Heart right ventricle (tissue), 16 donors: ENCODE results near the gene SNTA1. TPM values are rescaled to one million over a fixed set of nuclear protein-coding genes. Genes with fewer than 3 reads are reported as not detected.

ENCODE experiments used
- ATAC-seq, 8 donors: fragments of 200-7000 bp; cut with Tn5 transposase; one replicate each; pipeline ENCODE4 v1.9.1; 2020; ENCODE audit warnings: mild to moderate bottlenecking in 8 of 8, moderate library complexity in 8 of 8, moderate number of reproducible peaks in 1 of 8
- DNase-seq, 2 donors: peaks; one replicate each; pipeline ENCODE4 v3.0.0-alpha.2; 2020
- H3K27ac ChIP-seq, 10 donors: fragments of 200-600 bp; sonication (generic) in 2 of 10; one replicate each; pipeline versions ENCODE4 v1.5.0 to v1.8.0; 2020 to 2022; ENCODE audit warnings: mild to moderate bottlenecking in 3 of 10
- H3K27me3 ChIP-seq, 7 donors: fragments of 200-600 bp; one replicate each; pipeline ENCODE4 v1.8.0; 2021 to 2022; ENCODE audit warnings: mild to moderate bottlenecking in 2 of 7
- H3K36me3 ChIP-seq, 9 donors: fragments of 200-600 bp; sonication (generic) in 1 of 9; one replicate each; pipeline versions ENCODE4 v1.5.0 to v1.8.0; 2020 to 2022; ENCODE audit warnings: mild to moderate bottlenecking in 2 of 9
- H3K4me1 ChIP-seq, 9 donors: fragments of 200-600 bp; sonication (generic) in 1 of 9; one replicate each; pipeline versions ENCODE4 v1.5.0 to v1.8.0; 2020 to 2022; ENCODE audit warnings: mild to moderate bottlenecking in 4 of 9
- H3K4me3 ChIP-seq, 10 donors: fragments of 200-600 bp; sonication (generic) in 2 of 10; one replicate each; pipeline versions ENCODE4 v1.5.0 to v1.8.0; 2020 to 2022; ENCODE audit warnings: mild to moderate bottlenecking in 7 of 10, moderate library complexity in 2 of 10
- H3K9me3 ChIP-seq, 11 donors: fragments of 200-600 bp in 10 of 11; sonication (generic) in 2 of 11; one replicate each; pipeline versions ENCODE4 v1.5.0 to v1.8.0; 2013 to 2022; ENCODE audit warnings: mild to moderate bottlenecking in 2 of 11, control low read depth in 1 of 11, moderate library complexity in 1 of 11
- WGBS, 2 donors: extraction: QIAGEN DNeasy Blood & Tissue Kit; methylation state at CpG; one replicate each; pipeline ENCODE4 v1.1.7; 2013; ENCODE audit warnings: inconsistent platforms in 1 of 2; 5-methylcytosine and 5-hydroxymethylcytosine counted together
- intact Hi-C, 10 donors: fragments of 100-400 bp; cut with DNase I; formaldehyde crosslinking; loops; one replicate each; pipeline versions ENCODE4 v1.11.1 to v1.14.2; 2022
- polyA plus RNA-seq, 2 donors: library from polyadenylated mRNA; stranded (reverse); fragments of 200-250 nt; gene quantifications; one replicate each; pipeline ENCODE4 v1.2.3, GENCODE V29; 2013
- total RNA-seq, 10 donors: library from RNA; stranded (reverse); fragmentation: NEBNext Ultra II Directional in 3 of 10; extraction: Animal tissue kit (Norgen Biotek cat#: 25700) in 3 of 10; gene quantifications; one replicate each; pipeline versions ENCODE4 v1.2.1 to v1.2.4, GENCODE V29; 2021 to 2023
- TF ChIP-seq, protein P1 (sequence below), 9 donors: fragments of 200-600 bp; sonication (generic) in 2 of 9; IDR thresholded peaks; one replicate each; pipeline versions ENCODE4 v1.5.0 to v1.8.0; 2021 to 2022; ENCODE audit warnings: antibody characterized with exemption in 9 of 9, mild to moderate bottlenecking in 5 of 9, moderate library complexity in 1 of 9
- donor health status: Arrhythmogenic right ventricular cardiomyopathy.
- donor health status: ischemic (EF 13 %, LVEDD 7.1; RV severe dilation, severe dysfunction).
- donor health status: healthy with polysubstance abuse.
- donor health status: DM: no; HTN: yes; CAD: no.
- donor health status: DM: no; HTN: no; CAD: no.
- donor health status: ischemic (EF 25% LVEDD 6.9; RV normal size, moderate dysfunction).
- donor health status: ischemic (EF 25% LVEDD 5.7; RV mildly dilated, moderate dysfunction).
- donor health status: healthy.
- donor health status: DM: yes; HTN: yes; CAD: no.
- donor health status: Ischemic cardiomyopathy.
- donor health status: ischemic (EF 35%, LVEDD 5.7; RV mildly dilated, moderate dysfunction).
- donor health status: nonischemic (EF 11% LVEDD 7.7; RV severe dilation, severe dysfunction).
- donor health status: DM: yes; HTN: yes; CAD: no.
- donor health status: PGD.
- donor health status: ischemic (EF 29% LVEDD 5.4; RV normal size, mild dysfunction).
- donor health status: nonischemic (EF 23%, LVEDD 6.1; RV moderate dilation, normal function).

Gene SNTA1
- total and polyA plus RNA-seq, 12 donors = 83.7 to 219 (median 150) TPM

DNA sequence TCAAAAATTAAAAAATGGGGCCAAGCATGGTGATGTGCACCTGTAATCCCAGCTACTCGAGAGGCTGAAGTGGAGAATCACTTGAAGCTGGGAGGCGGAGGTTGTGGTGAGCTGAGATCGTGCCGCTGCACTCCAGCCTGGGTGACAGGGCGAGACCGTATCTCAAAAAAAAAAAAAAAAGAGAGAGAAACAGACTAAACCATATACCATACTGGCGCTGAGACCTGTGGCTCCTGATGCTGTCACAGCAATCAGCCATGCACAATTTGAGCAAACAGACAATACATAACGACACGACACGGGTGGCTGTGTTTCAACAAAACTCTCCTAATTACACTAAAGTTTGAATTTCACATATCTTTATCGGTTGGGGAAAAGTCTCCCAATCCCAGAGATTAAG, 31.4 kb upstream of the SNTA1 start:
- peaks cover 0 to 6% (median 0%) of the 10 kb centered on the region in 9 donors for H3K4me1 ChIP-seq
- no peaks in the 10 kb centered on the region for H3K27me3 ChIP-seq
- no peak overlapping the region for H3K4me3 ChIP-seq
- no peak for ATAC-seq
- DNase-seq = no peak
- H3K27ac ChIP-seq = no peak overlapping the region
- H3K9me3 ChIP-seq = no peaks in the 10 kb centered on the region
- WGBS, 2 donors = 86 to 93% methylated on average over 11 of the region's 11 CpGs
- intact Hi-C loops = no loop called here
- no peaks in the 10 kb centered on the region for H3K36me3 ChIP-seq
- TF ChIP-seq, protein P1, sequence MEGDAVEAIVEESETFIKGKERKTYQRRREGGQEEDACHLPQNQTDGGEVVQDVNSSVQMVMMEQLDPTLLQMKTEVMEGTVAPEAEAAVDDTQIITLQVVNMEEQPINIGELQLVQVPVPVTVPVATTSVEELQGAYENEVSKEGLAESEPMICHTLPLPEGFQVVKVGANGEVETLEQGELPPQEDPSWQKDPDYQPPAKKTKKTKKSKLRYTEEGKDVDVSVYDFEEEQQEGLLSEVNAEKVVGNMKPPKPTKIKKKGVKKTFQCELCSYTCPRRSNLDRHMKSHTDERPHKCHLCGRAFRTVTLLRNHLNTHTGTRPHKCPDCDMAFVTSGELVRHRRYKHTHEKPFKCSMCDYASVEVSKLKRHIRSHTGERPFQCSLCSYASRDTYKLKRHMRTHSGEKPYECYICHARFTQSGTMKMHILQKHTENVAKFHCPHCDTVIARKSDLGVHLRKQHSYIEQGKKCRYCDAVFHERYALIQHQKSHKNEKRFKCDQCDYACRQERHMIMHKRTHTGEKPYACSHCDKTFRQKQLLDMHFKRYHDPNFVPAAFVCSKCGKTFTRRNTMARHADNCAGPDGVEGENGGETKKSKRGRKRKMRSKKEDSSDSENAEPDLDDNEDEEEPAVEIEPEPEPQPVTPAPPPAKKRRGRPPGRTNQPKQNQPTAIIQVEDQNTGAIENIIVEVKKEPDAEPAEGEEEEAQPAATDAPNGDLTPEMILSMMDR (IDR thresholded peaks at IDR 0.05) = no peak

DNA sequence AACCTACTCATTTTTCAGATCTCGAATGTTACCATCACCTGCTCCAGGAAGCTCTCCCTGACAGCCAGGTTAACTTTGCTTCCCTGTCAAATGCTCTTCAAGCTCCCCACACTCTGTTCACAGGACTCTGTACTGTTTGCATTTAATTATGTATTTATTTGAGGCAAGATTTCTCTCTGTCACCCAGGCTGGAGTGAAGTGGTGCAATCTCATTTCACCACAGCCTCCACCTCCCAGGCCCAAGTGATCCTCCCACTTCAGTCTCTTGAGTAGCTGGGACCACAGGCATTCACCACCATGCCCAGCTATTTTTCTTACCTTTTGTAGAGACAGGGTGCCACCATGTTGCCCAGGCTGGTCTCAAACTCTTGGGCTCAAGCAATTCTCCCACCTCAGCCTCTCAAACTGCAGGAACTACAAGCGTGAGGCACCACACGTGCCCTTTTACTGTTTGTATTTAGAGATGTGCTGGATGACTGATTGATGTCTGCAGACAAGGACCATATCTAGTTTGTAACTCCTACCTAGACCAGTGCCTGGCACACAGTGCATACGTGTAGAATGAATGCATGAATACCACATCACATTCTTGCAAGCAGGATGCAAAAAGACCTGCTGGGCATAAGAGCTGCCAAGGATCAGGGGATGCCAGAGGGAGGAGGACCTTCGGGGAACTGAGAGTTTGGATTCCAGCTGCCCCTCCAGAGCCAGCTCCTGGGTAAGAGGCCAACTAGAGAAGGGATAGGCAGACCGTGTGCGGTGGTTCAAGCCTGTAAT, 30.7 kb upstream of the SNTA1 start:
- ATAC-seq (no peak), DNase-seq (no peak)
- 78 to 81% methylated on average over 7 of the region's 7 CpGs for WGBS, 2 donors
- TF ChIP-seq, protein P1 (IDR thresholded peaks at IDR 0.05) = no peak
- Histone ChIP-seq H3K36me3 (no peaks in the 10 kb centered on the region), H3K9me3 (no peaks in the 10 kb centered on the region), H3K27ac (no peak overlapping the region), H3K27me3 (no peaks in the 10 kb centered on the region), H3K4me3 (no peak overlapping the region), H3K4me1 (peaks cover 0 to 6% (median 0%) of the 10 kb centered on the region in 9 donors)
- intact Hi-C loops = no loop called here

DNA sequence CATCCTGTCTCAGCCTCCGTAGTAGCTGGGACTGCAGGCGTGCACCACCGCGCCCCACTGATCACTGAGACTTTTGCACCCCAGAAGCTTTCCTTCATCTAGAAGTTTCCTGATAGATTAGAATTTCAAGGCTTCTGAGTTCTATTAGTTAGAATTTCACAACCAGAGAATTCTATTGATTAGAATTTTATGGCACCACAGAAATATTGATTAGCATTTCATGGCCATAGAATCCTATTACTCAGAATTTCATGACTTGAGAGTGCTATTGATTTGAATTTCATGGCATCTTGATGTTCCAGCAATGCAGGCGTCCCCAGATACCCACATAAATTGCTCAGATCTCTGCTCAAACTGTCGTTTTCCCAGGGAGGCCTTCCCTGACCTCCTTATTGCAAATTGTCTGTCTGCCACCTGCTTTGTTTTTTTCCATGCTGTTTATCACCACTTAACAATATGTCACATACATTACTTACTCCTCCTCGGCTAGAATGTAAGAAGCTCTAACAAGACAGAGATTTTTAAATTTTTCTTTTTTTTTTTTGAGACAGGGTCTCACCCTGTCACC, 29.4 kb upstream of the SNTA1 start:
- Histone ChIP-seq H3K4me1 (peaks cover 0 to 6% (median 0%) of the 10 kb centered on the region in 9 donors), H3K27me3 (no peaks in the 10 kb centered on the region), H3K27ac (no peak overlapping the region), H3K9me3 (no peaks in the 10 kb centered on the region), H3K36me3 (no peaks in the 10 kb centered on the region), H3K4me3 (no peak overlapping the region)
- DNase-seq = no peak
- intact Hi-C loops = no loop called here
- ATAC-seq = no peak
- 86% methylated on average over 7 of the region's 7 CpGs for WGBS, 2 donors
- TF ChIP-seq, protein P1 (IDR thresholded peaks at IDR 0.05) = no peak

DNA sequence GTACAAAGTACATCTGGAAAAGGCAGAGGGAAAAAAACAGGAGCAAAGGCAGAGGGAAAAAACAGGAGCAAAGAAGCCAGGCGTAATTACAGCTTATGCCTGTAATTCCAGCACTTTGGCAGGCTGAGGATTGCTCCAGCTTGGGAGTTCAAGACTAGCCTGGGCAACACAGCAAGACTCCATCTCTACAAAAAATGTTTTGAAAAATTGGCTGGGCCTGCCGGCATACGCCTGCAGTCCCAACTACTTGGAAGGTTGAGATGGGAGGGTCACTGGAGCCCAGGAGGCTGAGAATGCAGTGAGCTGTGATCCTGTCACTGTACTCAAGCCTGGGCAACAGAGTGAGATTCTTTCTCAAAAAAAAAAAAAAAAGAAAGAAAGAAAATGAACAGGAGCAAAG, 27.3 kb upstream of the SNTA1 start:
- no peaks in the 10 kb centered on the region for H3K36me3 ChIP-seq
- H3K9me3 ChIP-seq = no peaks in the 10 kb centered on the region
- H3K27ac ChIP-seq = no peak overlapping the region
- peaks cover 0 to 3% (median 0%) of the 10 kb centered on the region in 9 donors for H3K4me1 ChIP-seq
- no peak overlapping the region for H3K4me3 ChIP-seq
- no peak for DNase-seq
- no peaks in the 10 kb centered on the region for H3K27me3 ChIP-seq
- ATAC-seq = no peak
- intact Hi-C loops = no loop called here
- TF ChIP-seq, protein P1 (IDR thresholded peaks at IDR 0.05) = no peak
- 78 to 88% methylated on average over 3 of the region's 3 CpGs for WGBS, 2 donors
